Activated T-cell treated with anti-CD3 and anti-CD28 coated beads, Interleukin-2, amount 50 U/mL, for 72 hours (primary cell): ENCODE results near the gene ZNF764. TPM values are rescaled to one million over a fixed set of nuclear protein-coding genes. Genes with fewer than 3 reads are reported as not detected.
"Not testable (repeated sequence)": the region's sequence is repeated elsewhere in the genome, so short reads cannot be mapped to it uniquely, and the experiment has no call there.

ENCODE experiments used
- ATAC-seq, 2 donors: fragments of 150-1000 bp; cut with Tn5 transposase; replicated peaks in 1 of 2; 2 replicates each; pipeline ENCODE4 v1.10.0; 2021; ENCODE audit warnings: moderate library complexity in 2 of 2, mild to moderate bottlenecking in 1 of 2
- DNase-seq, 2 donors: peaks; one replicate each; pipeline ENCODE4 v3.0.0; 2021 to 2022; ENCODE audit warnings: mixed read lengths in 1 of 2
- H3K27ac Mint-ChIP-seq: one replicate; pipeline ENCODE4 v1.8.0; 2022; ENCODE audit warnings: mild to moderate bottlenecking, moderate library complexity, mixed read lengths
- H3K27me3 Mint-ChIP-seq: one replicate; pipeline ENCODE4 v1.8.0; 2022; ENCODE audit warnings: low read depth, mixed read lengths
- H3K36me3 Mint-ChIP-seq, 2 donors: one replicate each; pipeline ENCODE4 v1.8.0; 2022; ENCODE audit warnings: mixed read lengths in 2 of 2, mild to moderate bottlenecking in 1 of 2; ENCODE audit not compliant: insufficient read depth in 2 of 2
- H3K4me1 Mint-ChIP-seq: one replicate; pipeline ENCODE4 v1.8.0; 2022; ENCODE audit warnings: low read depth, mixed read lengths
- H3K4me3 Mint-ChIP-seq, 2 donors: one replicate each; pipeline ENCODE4 v1.8.0; 2022; ENCODE audit warnings: mild to moderate bottlenecking in 2 of 2, mixed read lengths in 2 of 2, moderate library complexity in 2 of 2
- H3K9me3 Mint-ChIP-seq, 2 donors: one replicate each; pipeline ENCODE4 v1.8.0; 2022; ENCODE audit warnings: mixed read lengths in 2 of 2
- total RNA-seq, 2 donors: library from RNA; stranded (reverse); gene quantifications; one replicate each; pipeline ENCODE4 v1.2.3, GENCODE V29; 2022

The ZNF764 gene
- total RNA-seq, 2 donors from 2014 or later = 10.7 to 12.7 TPM

DNA sequence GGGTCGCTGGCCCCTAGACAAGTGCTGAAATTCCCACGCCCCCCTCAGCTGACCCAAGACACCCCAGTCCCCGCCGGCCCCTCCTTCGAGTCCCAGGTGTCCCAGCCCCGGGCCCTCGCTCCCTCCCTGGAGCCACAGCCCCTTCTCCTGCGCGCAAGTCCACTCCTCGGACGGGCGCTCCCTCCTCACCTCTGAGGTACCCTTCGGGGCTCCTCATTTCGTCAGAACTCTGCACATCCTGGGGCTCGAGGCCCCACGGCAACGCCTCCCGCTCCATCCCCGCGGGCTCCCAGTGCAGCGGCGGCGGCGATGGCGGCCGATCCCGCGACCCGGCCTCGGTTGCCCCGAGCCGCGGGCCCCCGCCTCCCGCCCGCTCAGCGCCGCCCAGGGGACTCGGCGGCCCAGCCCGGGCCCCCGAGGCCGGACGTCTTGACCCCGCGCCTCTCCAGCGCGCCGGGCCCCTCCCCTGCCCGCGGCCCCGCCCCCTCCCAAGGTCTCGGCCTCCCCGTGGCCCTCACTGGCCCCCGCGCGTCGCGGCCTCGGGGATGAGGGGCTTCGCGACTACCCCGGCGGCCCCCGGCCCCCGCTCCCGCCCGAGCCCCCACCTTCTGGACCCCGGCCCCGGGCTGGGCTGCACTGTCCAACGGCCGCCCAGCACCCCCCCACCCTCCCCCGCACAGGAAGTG lies 31.9 kb downstream of the ZNF764 start, which contains the start of gene ZNF768:
Gene ZNF768 (minus strand): TSS at position 430 of the 686 bp plus-strand sequence. CDS start 153 bp downstream, at position 277.
- Mint-ChIP-seq H3K27me3 (no peaks in the 10 kb centered on the region), H3K4me1 (peaks cover 50% of the 10 kb centered on the region), H3K36me3 (peaks cover 2 to 5% of the 10 kb centered on the region in 2 donors), H3K4me3 (peak within 1 kb of the TSS; percentile 80 to 86), H3K27ac (peak within 1 kb of the TSS; percentile 22), H3K9me3 (no peaks in the 10 kb centered on the region)
- peak; percentile 45 to 56 for ATAC-seq
- peak in 1 of 2 donors; percentile 52 for DNase-seq

DNA sequence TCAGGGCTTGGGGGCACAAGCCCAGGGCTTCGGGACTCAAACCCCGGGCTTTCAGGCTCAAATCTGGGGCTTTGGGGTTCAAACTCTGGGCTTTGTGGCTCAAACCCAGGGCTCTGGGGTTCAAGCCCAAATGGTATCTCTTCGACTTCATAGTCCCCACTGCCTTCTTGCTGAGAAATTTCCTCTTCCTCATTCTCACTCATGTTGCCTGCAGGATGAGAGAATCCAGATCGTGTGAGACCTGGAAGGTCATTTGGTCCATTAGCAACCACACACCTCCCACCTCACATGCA lies 32.4 kb downstream of the ZNF764 start:
- Mint-ChIP-seq H3K9me3 (no peaks in the 10 kb centered on the region), H3K36me3 (peaks cover 2 to 4% of the 10 kb centered on the region in 2 donors), H3K4me3 (peak overlapping the region; percentile 80 to 83), H3K27me3 (no peaks in the 10 kb centered on the region), H3K27ac (no peak overlapping the region), H3K4me1 (peaks cover 45% of the 10 kb centered on the region)
- no peak for DNase-seq
- no peak for ATAC-seq

DNA sequence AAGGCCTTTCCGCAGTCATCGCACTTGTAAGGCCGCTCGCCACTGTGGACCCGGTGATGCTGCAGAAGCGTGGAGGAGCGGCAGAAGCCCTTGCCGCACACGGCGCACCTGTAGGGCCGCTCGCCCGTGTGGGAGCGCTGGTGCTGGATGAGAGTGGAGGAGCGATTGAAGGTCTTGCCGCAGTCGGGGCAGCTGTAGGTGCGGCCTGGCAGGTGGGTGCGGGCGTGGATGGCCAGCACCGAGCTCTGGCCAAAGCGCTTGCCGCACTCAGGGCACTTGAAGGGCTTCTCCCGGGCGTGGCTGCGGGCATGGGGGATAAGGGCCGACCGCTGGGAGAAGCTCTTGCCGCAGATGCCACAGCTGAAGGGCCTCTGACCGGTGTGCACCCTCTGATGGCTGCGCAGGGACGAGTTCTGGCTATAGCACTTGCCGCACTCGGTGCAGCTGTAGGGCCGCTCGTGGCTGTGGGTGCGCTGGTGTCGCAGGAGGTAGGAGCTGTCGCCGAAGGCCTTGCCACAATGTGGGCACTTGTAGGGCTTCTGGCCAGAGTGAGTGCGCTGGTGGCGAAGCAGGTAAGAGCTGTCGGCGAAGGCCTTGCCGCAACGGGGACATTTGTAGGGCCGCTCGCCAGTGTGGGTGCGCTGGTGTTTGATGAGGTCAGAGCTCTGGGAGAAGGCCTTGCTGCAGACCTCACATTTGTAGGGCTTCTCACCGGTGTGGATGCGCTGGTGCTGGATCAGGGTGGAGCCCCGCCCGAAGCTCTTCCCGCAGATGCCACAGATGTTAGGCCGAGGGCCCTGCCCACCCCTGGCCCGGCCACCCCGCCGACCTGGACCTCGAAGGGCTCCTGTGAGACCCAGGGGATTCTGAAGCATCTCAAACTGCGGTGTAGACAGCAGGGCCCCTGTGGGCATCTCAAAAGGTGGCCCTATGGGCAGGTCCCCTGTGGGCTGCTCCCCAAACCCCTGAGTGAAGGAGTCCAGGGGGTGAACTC lies 33.3 kb downstream of the ZNF764 start:
- ATAC-seq (no peak), DNase-seq (no peak)
- H3K4me1 Mint-ChIP-seq = peaks cover 36% of the 10 kb centered on the region
- H3K27ac Mint-ChIP-seq = peak overlapping the region; percentile 68
- H3K4me3 Mint-ChIP-seq = no peak overlapping the region
- peaks cover 2 to 12% of the 10 kb centered on the region in 2 donors for H3K36me3 Mint-ChIP-seq
- H3K27me3 Mint-ChIP-seq = no peaks in the 10 kb centered on the region
- no peaks in the 10 kb centered on the region for H3K9me3 Mint-ChIP-seq

DNA sequence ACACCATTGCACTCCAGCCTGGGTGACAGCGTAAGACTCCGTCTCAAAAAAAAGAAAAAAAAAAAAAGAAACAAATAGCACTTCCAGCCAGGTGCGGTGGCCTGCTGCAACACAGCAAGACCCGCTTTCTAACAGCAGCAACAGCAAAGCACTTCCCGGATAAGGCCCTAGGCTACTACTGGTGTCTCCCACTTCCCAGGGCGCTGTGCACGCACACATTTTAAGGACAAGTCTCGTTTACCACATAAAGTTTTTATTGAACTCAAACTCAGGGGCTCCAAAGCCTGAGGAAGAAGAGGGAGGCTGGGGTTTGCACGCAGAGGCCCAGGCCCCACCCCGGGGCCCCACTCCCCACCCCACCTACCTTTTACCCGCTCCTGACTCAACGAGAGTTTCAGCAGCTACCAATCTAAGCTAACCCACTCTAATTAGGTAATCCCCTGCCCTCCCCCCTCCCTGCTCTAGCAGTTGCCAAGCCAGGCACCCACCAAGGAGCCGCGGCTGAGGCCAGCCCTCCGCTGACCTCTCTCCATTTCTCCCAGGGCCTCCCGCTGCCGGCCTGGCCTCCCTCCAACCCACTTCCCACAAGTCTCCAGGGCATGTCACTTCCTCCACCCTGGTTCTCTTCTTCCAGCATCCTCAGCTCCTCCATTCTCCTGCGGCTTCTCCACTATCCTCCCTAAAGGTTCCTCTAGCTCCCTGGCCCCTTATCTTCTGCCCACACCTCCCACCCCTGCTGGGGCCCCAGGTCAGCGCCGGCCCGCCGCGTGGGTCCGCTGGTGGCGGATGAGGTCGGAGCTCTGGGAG lies 34.2 kb downstream of the ZNF764 start:
- ATAC-seq (no peak), DNase-seq (no peak)
- H3K27ac Mint-ChIP-seq = peak overlapping the region; percentile 5
- no peaks in the 10 kb centered on the region for H3K9me3 Mint-ChIP-seq
- peaks cover 32% of the 10 kb centered on the region for H3K4me1 Mint-ChIP-seq
- H3K4me3 Mint-ChIP-seq = no peak overlapping the region
- H3K27me3 Mint-ChIP-seq = no peaks in the 10 kb centered on the region
- H3K36me3 Mint-ChIP-seq = peaks cover 8 to 21% of the 10 kb centered on the region in 2 donors

DNA sequence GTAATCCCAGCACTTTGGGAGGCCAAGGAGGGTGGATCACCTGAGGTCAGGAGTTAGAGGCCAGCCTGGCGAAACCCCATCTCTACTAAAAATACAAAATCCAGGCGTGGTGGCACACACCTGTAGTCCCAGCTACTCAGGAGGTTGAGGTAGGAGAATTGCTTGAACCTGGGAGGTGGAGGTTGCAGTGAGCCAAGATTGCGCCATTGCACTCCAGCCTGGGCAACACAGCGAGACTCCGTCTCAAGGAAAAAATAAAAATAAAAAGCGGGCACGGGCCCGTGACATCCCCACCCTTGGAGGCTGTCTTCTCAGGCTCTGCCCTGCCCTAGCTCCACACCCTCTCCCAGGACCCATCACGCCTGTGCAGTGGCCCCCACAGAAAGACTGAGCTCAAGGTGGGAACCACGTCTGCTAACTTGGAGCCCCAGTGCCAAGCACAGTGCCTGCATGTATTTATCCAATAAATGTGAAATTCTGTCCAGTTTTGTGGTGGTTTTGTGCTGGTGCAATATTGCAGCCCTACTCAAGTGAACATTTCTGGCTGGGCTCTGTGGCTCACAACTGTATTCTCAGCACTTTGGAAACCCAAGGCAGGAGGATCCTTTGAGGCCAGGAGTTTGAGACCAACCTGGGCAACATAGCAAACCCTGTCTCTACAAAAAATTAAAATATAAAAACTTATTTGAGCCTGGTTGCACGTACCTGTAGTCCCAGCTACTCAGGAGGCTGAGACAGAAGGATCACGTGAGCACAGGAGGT lies 35.3 kb downstream of the ZNF764 start:
- Mint-ChIP-seq H3K4me1 (peaks cover 31% of the 10 kb centered on the region), H3K36me3 (peaks cover 10 to 31% of the 10 kb centered on the region in 2 donors)
- H3K9me3 Mint-ChIP-seq, H3K4me3 Mint-ChIP-seq, H3K27ac Mint-ChIP-seq, DNase-seq, ATAC-seq, H3K27me3 Mint-ChIP-seq: not testable (repeated sequence)

DNA sequence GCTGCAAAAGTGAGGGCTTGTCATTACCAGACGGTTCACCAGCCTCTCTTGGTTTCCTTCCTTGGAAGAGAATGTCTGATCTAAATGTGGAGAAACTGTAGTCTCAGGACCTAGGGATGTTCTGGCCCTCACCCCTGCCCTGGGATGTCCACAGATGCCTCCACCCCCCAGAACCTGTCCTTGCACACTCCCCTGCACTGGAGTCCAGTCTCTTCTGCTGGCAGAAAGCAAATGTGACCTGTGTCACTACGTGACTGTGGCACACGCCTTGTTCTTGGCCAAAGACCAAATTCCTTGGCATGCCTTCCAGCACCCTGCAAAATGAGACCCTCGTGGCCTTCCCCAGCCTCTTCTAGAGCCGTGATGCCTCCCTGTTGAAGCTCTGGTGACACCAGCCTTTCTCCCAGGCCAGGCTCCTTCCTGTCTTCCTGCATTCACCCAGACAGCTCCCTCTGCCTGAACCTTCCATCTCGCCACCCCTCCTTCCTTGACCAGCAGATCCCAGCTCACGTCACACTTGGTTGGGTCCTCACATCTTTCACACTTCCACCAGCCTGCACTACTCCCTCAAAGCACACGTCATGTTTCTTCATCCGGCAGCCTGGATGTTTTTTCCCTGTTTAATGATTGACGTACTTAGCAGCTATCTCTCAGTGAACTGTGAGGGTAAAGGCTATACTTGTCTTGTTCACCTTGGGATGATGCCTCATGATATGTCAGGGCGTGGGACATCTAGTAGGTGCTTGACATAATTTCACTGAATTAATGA lies 36.1 kb downstream of the ZNF764 start:
- no peak overlapping the region for H3K4me3 Mint-ChIP-seq
- H3K36me3 Mint-ChIP-seq = peaks cover 10 to 36% of the 10 kb centered on the region in 2 donors
- DNase-seq (no peak), ATAC-seq (no peak)
- H3K27me3 Mint-ChIP-seq = no peaks in the 10 kb centered on the region
- peaks cover 24% of the 10 kb centered on the region for H3K4me1 Mint-ChIP-seq
- H3K27ac Mint-ChIP-seq = peak overlapping the region; percentile 2
- no peaks in the 10 kb centered on the region for H3K9me3 Mint-ChIP-seq

DNA sequence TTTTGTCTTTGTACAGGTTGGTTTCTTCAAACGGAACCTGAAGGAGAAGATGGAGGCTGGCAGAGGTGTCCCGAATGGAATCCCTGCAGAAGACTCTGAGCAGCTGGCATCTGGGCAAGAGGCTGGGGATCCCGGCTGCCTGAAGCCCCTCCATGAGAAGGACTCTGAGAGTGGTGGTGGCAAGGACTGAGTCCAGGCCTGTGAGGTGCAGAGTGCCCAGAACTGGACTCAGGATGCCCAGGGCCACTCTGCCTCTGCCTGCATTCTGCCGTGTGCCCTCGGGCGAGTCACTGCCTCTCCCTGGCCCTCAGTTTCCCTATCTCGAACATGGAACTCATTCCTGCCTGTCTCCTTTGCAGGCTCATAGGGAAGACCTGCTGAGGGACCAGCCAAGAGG lies 36.7 kb downstream of the ZNF764 start:
- Mint-ChIP-seq H3K4me1 (peaks cover 24% of the 10 kb centered on the region), H3K9me3 (no peaks in the 10 kb centered on the region), H3K27ac (no peak overlapping the region), H3K27me3 (no peaks in the 10 kb centered on the region), H3K4me3 (no peak overlapping the region), H3K36me3 (peaks cover 10 to 38% of the 10 kb centered on the region in 2 donors)
- no peak for DNase-seq
- ATAC-seq = no peak

DNA sequence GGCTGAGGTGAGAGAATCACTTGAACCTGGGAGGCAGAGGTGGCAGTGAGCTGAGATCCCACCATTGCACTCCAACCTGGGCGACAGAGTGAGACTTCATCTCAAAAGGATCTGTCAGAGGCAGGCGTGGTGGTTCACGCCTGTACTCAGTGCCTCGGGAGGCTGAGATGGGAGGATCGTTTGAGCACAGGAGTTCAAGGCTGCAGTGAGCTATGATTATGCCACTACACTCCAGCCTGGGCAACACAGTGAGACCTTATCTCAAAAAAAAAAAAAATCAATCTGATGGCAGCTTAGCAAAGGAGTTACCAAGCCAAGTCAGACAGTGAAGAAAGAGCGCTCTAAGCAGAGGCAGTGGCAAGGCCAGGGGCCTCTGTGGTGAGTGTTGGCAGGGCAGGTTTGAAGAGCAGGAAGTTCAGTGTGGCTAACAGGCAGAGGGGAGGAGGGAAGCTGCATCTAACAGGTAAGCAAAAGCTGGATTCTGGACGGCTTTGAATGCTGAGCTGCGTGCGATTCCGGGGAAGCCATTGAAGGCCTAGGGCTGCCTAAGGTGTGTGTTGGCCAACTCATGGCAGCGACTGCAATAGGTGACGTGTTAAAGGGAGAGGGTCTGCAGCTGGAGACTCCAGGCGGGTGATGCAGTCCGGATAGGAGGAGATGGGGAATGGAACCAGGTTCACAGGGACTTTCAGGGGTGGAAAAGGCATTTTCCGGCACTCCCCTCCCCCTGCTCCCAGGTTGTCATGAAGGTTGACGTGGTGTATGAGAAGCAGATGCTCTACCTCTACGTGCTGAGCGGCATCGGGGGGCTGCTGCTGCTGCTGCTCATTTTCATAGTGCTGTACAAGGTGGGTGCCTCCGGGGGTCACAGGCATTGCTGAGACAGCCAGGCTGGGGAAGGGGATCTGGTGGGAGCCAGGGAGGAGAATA lies 38.8 kb downstream of the ZNF764 start:
- Mint-ChIP-seq H3K36me3 (peaks cover 15 to 51% of the 10 kb centered on the region in 2 donors), H3K9me3 (no peaks in the 10 kb centered on the region), H3K4me1 (peaks cover 26% of the 10 kb centered on the region), H3K27me3 (no peaks in the 10 kb centered on the region), H3K4me3 (no peak overlapping the region), H3K27ac (peak overlapping the region; percentile 16)
- ATAC-seq = no peak
- DNase-seq = no peak

DNA sequence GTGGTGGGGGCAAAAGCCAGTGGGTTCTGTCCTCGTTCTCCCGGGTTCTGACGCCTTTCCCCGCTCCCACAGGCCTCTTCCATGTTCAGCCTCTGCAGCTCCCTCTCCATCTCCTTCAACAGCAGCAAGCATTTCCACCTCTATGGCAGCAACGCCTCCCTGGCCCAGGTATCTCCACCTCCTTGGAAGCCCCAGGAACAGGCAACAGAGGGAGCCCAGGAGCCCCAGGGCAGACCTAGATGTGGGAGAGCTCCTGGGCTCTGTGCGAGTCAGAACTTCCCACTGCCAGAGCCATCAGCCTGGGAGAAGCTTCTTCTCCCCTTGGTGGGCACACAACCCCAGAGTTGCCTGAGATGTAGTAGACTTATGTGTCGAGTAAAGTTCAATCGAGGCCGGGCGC lies 39.6 kb downstream of the ZNF764 start:
- Mint-ChIP-seq H3K9me3 (no peaks in the 10 kb centered on the region), H3K4me1 (peaks cover 19% of the 10 kb centered on the region), H3K27me3 (no peaks in the 10 kb centered on the region), H3K27ac (peak overlapping the region; percentile 16), H3K36me3 (peaks cover 15 to 54% of the 10 kb centered on the region in 2 donors), H3K4me3 (no peak overlapping the region)
- no peak for ATAC-seq
- no peak for DNase-seq

DNA sequence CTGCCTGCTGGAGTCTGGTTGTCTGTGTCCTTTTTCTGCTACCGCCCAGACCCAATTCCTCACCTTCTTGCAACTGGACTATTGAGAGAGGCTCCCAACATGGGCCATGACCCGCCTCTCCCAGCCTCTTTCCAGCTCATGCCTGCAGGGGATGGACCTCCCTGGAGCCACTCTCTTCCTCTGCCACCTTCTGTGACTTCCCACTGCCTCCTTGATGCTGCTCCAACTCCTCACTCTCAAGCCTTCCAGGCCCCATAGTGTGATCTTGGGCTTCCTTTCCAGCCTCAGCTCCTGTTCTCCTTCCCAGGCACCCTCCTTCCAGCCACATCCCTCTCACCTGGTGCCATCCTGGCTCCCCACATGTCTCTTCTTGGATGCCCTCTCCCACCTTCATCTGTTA lies 42.9 kb downstream of the ZNF764 start:
- Mint-ChIP-seq H3K4me1 (peaks cover 18% of the 10 kb centered on the region), H3K36me3 (peaks cover 27 to 70% of the 10 kb centered on the region in 2 donors), H3K9me3 (no peaks in the 10 kb centered on the region), H3K27me3 (no peaks in the 10 kb centered on the region), H3K27ac (no peak overlapping the region), H3K4me3 (no peak overlapping the region)
- DNase-seq (no peak), ATAC-seq (no peak)

DNA sequence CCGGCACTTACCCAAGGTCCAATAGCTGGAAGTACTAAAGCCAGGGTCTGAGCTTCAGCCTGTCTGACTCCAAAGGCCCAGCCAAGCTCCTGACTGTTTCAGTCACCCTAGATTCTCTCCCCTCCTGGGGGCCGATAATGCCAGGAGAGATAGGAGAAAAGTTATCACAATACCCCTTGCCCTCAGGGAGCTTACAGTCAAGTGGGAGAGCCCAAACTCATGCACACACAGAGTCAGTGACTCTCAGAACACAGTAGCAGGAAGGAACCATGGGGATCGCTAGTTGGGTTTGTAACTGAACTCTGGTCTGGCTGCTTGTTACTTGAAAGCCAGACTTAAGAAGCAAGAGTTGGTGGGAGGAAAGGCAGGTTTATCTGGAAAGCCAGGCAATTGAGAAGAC lies 46.7 kb downstream of the ZNF764 start:
- no peak overlapping the region for H3K27ac Mint-ChIP-seq

More for the DNA sequence above, 46.7 kb downstream of the ZNF764 start:
- Mint-ChIP-seq H3K4me3 (no peak overlapping the region), H3K4me1 (peaks cover 8% of the 10 kb centered on the region), H3K27me3 (no peaks in the 10 kb centered on the region), H3K9me3 (no peaks in the 10 kb centered on the region), H3K36me3 (peaks cover 22 to 56% of the 10 kb centered on the region in 2 donors)
- DNase-seq (no peak), ATAC-seq (no peak)
